HEK293 (cell line): Measurements from ENCODE around the gene PARP6.

ENCODE experiments used
- CTCF ChIA-PET: fragments of 350-600 bp; formaldehyde crosslinking; extraction: SDS; loops from one replicate; lab custom pipeline; 2021; ENCODE audit warnings: antibody characterized with exemption; lab: Yijun Ruan, JAX
- POLR2A ChIA-PET: fragments of 300-600 bp; formaldehyde crosslinking; extraction: SDS; loops from one replicate; lab custom pipeline; 2020; ENCODE audit warnings: antibody characterized with exemption, inconsistent platforms; lab: Yijun Ruan, JAX
- H3K27ac ChIP-seq: fragments of 200-500 bp; sonication (Bioruptor generic); 2 replicates; pipeline ENCODE4 v1.5.1; 2014; ENCODE audit warnings: low read depth, low read length, control low read depth, inconsistent platforms; ENCODE audit errors: extremely low read depth
- H3K36me3 ChIP-seq, 2 experiments: fragments of 200-500 bp in 1 of 2; sonication (Bioruptor generic) in 1 of 2; 1 replicate in 1 of 2; 2 replicates in 1 of 2; pipeline ENCODE4 v1.5.1; 2014 to 2017; ENCODE audit warnings: inconsistent platforms in 2 of 2, low read length in 2 of 2; ENCODE audit not compliant: control insufficient read depth in 2 of 2, insufficient read depth in 1 of 2
- H3K4me1 ChIP-seq: fragments of 200-500 bp; sonication (Bioruptor generic); 2 replicates; pipeline ENCODE4 v1.5.1; 2014; ENCODE audit warnings: mild to moderate bottlenecking, low read length, inconsistent platforms; ENCODE audit not compliant: control insufficient read depth, insufficient read depth
- H3K4me3 ChIP-seq: 2 replicates; pipeline ENCODE4 v1.5.1; 2011; ENCODE audit warnings: low read depth, mild to moderate bottlenecking, control low read depth, low read length, moderate library complexity
- H3K9me3 ChIP-seq: fragments of 200-500 bp; sonication (Bioruptor generic); 2 replicates; pipeline ENCODE4 v1.5.1; 2014; ENCODE audit warnings: low read depth, low read length, inconsistent platforms; ENCODE audit not compliant: control insufficient read depth, insufficient read depth
- BCL11A ChIP-seq: fragments of 450-650 bp; formaldehyde crosslinking; IDR thresholded peaks from 2 replicates; pipeline ENCODE4 v1.5.1; 2016; ENCODE audit warnings: low read depth, missing biosample characterization, missing genetic modification characterization
- HOXC10 ChIP-seq: sonication (generic); formaldehyde crosslinking; IDR thresholded peaks from 2 replicates; pipeline ENCODE4 v1.8.1; 2023; ENCODE audit warnings: mild to moderate bottlenecking, missing genetic modification reagents
- KLF1 ChIP-seq: fragments of 450-650 bp; formaldehyde crosslinking; IDR thresholded peaks from 2 replicates; pipeline ENCODE4 v1.5.1; 2016; ENCODE audit warnings: missing biosample characterization, missing genetic modification characterization
- KLF7 ChIP-seq: fragments of 450-650 bp; formaldehyde crosslinking; IDR thresholded peaks from 2 replicates; pipeline ENCODE4 v1.5.1; 2016; ENCODE audit warnings: missing biosample characterization, missing genetic modification characterization, borderline replicate concordance
- KLF9 ChIP-seq: fragments of 450-650 bp; formaldehyde crosslinking; IDR thresholded peaks from 2 replicates; pipeline ENCODE4 v1.5.1; 2016; ENCODE audit warnings: missing biosample characterization, missing genetic modification characterization, low read depth
- PATZ1 ChIP-seq: fragments of 450-650 bp; formaldehyde crosslinking; IDR thresholded peaks from 2 replicates; pipeline ENCODE4 v1.5.1; 2016; ENCODE audit warnings: missing biosample characterization, missing genetic modification characterization
- ZBTB11 ChIP-seq: fragments of 450-650 bp; formaldehyde crosslinking; conservative IDR thresholded peaks from 2 replicates; pipeline ENCODE4 v1.5.1; 2016; ENCODE audit warnings: low read depth, missing biosample characterization, missing genetic modification characterization
- ZNF140 ChIP-seq: fragments of 450-650 bp; formaldehyde crosslinking; IDR thresholded peaks from 2 replicates; pipeline ENCODE4 v1.5.1; 2016; ENCODE audit warnings: missing biosample characterization, missing genetic modification characterization
- ZNF155 ChIP-seq: fragments of 450-650 bp; formaldehyde crosslinking; IDR thresholded peaks from 2 replicates; pipeline ENCODE4 v1.5.1; 2016; ENCODE audit warnings: missing biosample characterization, missing genetic modification characterization
- ZNF174 ChIP-seq: fragments of 450-650 bp; formaldehyde crosslinking; IDR thresholded peaks from 2 replicates; pipeline ENCODE4 v1.5.0; 2017; ENCODE audit warnings: missing biosample characterization, mild to moderate bottlenecking, missing genetic modification characterization
- ZNF175 ChIP-seq: fragments of 450-650 bp; formaldehyde crosslinking; IDR thresholded peaks from 2 replicates; pipeline ENCODE4 v1.5.1; 2016; ENCODE audit warnings: missing biosample characterization, missing genetic modification characterization
- ZNF26 ChIP-seq: fragments of 450-650 bp; formaldehyde crosslinking; IDR thresholded peaks from 2 replicates; pipeline ENCODE4 v1.5.1; 2016; ENCODE audit warnings: missing biosample characterization, missing genetic modification characterization
- ZNF274 ChIP-seq, 2 experiments: fragments of 200-500 bp in 1 of 2; fragments of 450-650 bp in 1 of 2; sonication (Bioruptor generic) in 1 of 2; formaldehyde crosslinking in 1 of 2; IDR thresholded peaks; 2 replicates each; pipeline versions ENCODE4 v1.5.1 to v1.6.1; 2014 to 2016; ENCODE audit warnings: borderline replicate concordance in 1 of 2, inconsistent platforms in 1 of 2, low read length in 1 of 2, missing biosample characterization in 1 of 2, missing genetic modification characterization in 1 of 2
- ZNF571 ChIP-seq: fragments of 450-650 bp; formaldehyde crosslinking; IDR thresholded peaks from 2 replicates; pipeline ENCODE4 v1.5.0; 2017; ENCODE audit warnings: missing biosample characterization, missing genetic modification characterization
- ZNF626 ChIP-seq: fragments of 450-650 bp; sonication (Bioruptor Pico); formaldehyde crosslinking; IDR thresholded peaks from 2 replicates; pipeline ENCODE4 v1.5.1; 2018; ENCODE audit warnings: missing biosample characterization, missing genetic modification characterization, inconsistent platforms
- ZNF645 ChIP-seq: fragments of 450-650 bp; formaldehyde crosslinking; IDR thresholded peaks from 2 replicates; pipeline ENCODE4; 2016; ENCODE audit warnings: missing biosample characterization, missing genetic modification characterization
- ZNF777 ChIP-seq: fragments of 450-650 bp; formaldehyde crosslinking; IDR thresholded peaks from 2 replicates; pipeline ENCODE4 v1.5.1; 2017; ENCODE audit warnings: missing biosample characterization, missing genetic modification characterization, borderline replicate concordance
- ZNF837 ChIP-seq: fragments of 450-650 bp; formaldehyde crosslinking; IDR thresholded peaks from 2 replicates; pipeline ENCODE4 v1.5.1; 2016; ENCODE audit warnings: missing biosample characterization, missing genetic modification characterization
- TF ChIP-seq, protein P1 (sequence below): fragments of 450-650 bp; formaldehyde crosslinking; IDR thresholded peaks from 2 replicates; pipeline ENCODE4 v1.5.1; 2017; ENCODE audit warnings: missing biosample characterization, mild to moderate bottlenecking, missing genetic modification characterization, moderate library complexity
- TF ChIP-seq, protein P2 (sequence below): fragments of 450-650 bp; IDR thresholded peaks from 2 replicates; pipeline ENCODE4 v1.5.1; 2018; ENCODE audit warnings: missing biosample characterization, missing genetic modification characterization

Gene PARP6

GRCh38 chr15:72248514-72248913, 23.8 kb downstream of the PARP6 start:
- Histone ChIP-seq H3K4me1 (no peaks in the 10 kb centered on the region), H3K4me3 (no peak overlapping the region)
- CTCF ChIA-PET: no interaction called here

More at GRCh38 chr15:72248514-72248913, 23.8 kb downstream of the PARP6 start:
- POLR2A ChIA-PET: interaction anchor here (0.6 to 0.7 kb wide), 2 partner anchors 8 to 19 kb away, joined by 3 to 6 read pairs; no protein-coding TSS in a partner anchor
- H3K36me3 ChIP-seq: peaks cover 73 to 92% of the 10 kb centered on the region in 2 experiments
- no peak overlapping the region for H3K27ac ChIP-seq
- no peak for TF ChIP-seq ZNF274 (IDR thresholded peaks at IDR 0.05; ENCODE audit: low read length)
- TF ChIP-seq ZNF274 (tag by site-specific recombination; IDR thresholded peaks at IDR 0.05; ENCODE audit: borderline replicate concordance): no peak
- TF ChIP-seq ZNF175 (tag by site-specific recombination): no peak
- no peak for TF ChIP-seq ZNF571
- no peak for TF ChIP-seq KLF7 (tag by site-specific recombination)
- TF ChIP-seq ZNF837 (tag by site-specific recombination): no peak
- no peak for TF ChIP-seq ZNF174
- no peak for TF ChIP-seq HOXC10 (CRISPR knock-in tag)
- no peak for TF ChIP-seq ZBTB11 (tag by site-specific recombination)
- no peak for TF ChIP-seq ZNF645
- no peak for TF ChIP-seq KLF1 (tag by site-specific recombination)
- TF ChIP-seq, protein P1, sequence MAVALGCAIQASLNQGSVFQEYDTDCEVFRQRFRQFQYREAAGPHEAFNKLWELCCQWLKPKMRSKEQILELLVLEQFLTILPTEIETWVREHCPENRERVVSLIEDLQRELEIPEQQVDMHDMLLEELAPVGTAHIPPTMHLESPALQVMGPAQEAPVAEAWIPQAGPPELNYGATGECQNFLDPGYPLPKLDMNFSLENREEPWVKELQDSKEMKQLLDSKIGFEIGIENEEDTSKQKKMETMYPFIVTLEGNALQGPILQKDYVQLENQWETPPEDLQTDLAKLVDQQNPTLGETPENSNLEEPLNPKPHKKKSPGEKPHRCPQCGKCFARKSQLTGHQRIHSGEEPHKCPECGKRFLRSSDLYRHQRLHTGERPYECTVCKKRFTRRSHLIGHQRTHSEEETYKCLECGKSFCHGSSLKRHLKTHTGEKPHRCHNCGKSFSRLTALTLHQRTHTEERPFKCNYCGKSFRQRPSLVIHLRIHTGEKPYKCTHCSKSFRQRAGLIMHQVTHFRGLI (tag by site-specific recombination): no peak
- TF ChIP-seq KLF9 (tag by site-specific recombination): no peak
- TF ChIP-seq ZNF626 (tag by site-specific recombination): no peak
- TF ChIP-seq ZNF777 (tag by site-specific recombination): no peak
- no peak for TF ChIP-seq PATZ1
- no peak for TF ChIP-seq ZNF26 (tag by site-specific recombination)
- no peak for TF ChIP-seq ZNF155 (tag by site-specific recombination)
- TF ChIP-seq BCL11A: no peak
- TF ChIP-seq, protein P2, sequence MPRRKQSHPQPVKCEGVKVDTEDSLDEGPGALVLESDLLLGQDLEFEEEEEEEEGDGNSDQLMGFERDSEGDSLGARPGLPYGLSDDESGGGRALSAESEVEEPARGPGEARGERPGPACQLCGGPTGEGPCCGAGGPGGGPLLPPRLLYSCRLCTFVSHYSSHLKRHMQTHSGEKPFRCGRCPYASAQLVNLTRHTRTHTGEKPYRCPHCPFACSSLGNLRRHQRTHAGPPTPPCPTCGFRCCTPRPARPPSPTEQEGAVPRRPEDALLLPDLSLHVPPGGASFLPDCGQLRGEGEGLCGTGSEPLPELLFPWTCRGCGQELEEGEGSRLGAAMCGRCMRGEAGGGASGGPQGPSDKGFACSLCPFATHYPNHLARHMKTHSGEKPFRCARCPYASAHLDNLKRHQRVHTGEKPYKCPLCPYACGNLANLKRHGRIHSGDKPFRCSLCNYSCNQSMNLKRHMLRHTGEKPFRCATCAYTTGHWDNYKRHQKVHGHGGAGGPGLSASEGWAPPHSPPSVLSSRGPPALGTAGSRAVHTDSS (tag by site-specific recombination): no peak
- no peak for TF ChIP-seq ZNF140 (tag by site-specific recombination)
- no peaks in the 10 kb centered on the region for H3K9me3 ChIP-seq
